ENCODE measurements around the gene DPP6.

DPP6 gene

DNA sequence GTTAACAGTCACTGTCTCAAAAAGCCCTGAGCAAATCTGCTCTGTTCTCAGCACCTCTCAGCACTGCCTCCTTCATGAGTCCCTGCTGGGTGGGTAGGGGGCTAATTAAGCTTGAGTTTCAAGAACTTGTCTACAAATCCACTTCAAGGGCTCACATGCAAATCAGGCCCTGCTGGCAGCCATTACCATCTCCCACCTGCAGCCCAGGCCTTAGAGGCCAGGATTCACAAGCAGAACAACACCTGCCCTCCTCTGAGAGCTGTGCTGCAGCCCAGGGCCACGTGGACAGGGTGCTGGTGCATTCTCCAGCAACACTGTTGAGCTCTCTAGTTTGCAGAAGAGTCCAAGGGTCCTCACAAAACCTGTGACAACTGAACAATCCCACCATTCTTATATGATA lies 119.2 kb downstream of the DPP6 start:
- no peak for DNase-seq (ENCODE audit: low spot score)
- no peak for TF ChIP-seq CTCF (IDR thresholded peaks at IDR 0.05)
- Histone ChIP-seq H3K4me3 (no peak overlapping the region), H3K27ac (no peak overlapping the region)

DNA sequence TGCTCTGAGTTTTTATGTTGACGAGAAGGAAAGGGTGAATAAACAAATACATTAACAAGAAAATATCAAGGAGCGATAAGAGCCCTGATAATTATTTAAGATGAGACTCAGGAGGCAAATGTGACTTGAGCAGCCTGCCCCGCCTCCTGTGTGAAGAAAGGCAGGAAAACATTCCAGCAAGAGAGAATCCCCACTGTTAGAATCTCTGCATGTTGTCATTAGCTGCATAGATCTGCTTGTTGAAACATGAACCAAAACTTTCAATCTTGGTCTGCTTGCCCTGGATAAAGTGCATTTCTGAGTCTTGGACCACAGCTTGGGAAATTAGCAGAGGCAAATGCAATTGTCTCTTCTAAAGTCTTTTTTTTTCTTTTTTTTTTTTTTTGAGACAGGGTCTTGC lies 120.0 kb downstream of the DPP6 start:
- DNase-seq (ENCODE audit: low spot score) = no peak
- TF ChIP-seq CTCF (IDR thresholded peaks at IDR 0.05) = no peak
- no peak overlapping the region for H3K4me3 ChIP-seq

GRCh38 chr7:154177584-154177983 lies 125.4 kb downstream of the DPP6 start:
- DNase-seq (ENCODE audit: low spot score) = no peak
- no peak overlapping the region for H3K4me3 ChIP-seq
- no peak overlapping the region for H3K27ac ChIP-seq
- no peak for TF ChIP-seq CTCF (IDR thresholded peaks at IDR 0.05)

More for the DNA sequence above, 120.0 kb downstream of the DPP6 start:
- H3K27ac ChIP-seq = no peak overlapping the region

- no peak overlapping the region for H3K4me3 ChIP-seq
These were observed 126.7 kb downstream of the DPP6 start for GRCh38 chr7:154178895-154179294.

GRCh38 chr7:154183482-154183881 lies 131.3 kb downstream of the DPP6 start:
- TF ChIP-seq CTCF (IDR thresholded peaks at IDR 0.05) = no peak
- H3K4me3 ChIP-seq = no peak overlapping the region
- DNase-seq (ENCODE audit: low spot score) = no peak
- no peak overlapping the region for H3K27ac ChIP-seq

More at GRCh38 chr7:154178895-154179294, 126.7 kb downstream of the DPP6 start:
- H3K27ac ChIP-seq = no peak overlapping the region
- no peak for TF ChIP-seq CTCF (IDR thresholded peaks at IDR 0.05)
- no peak for DNase-seq (ENCODE audit: low spot score)

DNA sequence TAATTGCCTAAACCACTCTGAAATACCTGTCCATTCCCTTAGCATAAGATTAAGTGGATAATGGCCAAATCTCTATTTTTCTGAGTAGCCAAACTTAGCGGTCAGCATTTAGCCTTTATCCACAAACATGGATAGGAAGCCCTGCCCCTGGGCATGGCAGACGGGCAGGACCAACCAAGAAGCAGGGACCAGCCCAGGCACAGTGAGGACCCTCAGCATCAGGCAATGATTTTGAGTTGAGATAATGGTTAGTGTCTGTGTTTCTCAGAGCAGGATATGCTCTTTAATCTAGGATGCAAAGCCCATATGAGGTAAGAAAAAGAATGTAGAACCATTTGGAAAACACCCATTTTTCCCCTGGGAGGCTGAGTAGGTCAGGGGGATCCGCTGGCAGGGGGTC lies 131.7 kb downstream of the DPP6 start:
- Histone ChIP-seq H3K4me3 (no peak overlapping the region), H3K27ac (no peak overlapping the region)
- no peak for DNase-seq (ENCODE audit: low spot score)
- no peak for TF ChIP-seq CTCF (IDR thresholded peaks at IDR 0.05)

GRCh38 chr7:154186811-154187210 lies 134.6 kb downstream of the DPP6 start:
- Histone ChIP-seq H3K4me3 (no peak overlapping the region), H3K27ac (no peak overlapping the region)
- TF ChIP-seq CTCF (IDR thresholded peaks at IDR 0.05) = no peak
- DNase-seq (ENCODE audit: low spot score) = no peak

Measured in coronary artery (tissue), 2 donors.